Measurements from ENCODE around the gene STS.

DNA sequence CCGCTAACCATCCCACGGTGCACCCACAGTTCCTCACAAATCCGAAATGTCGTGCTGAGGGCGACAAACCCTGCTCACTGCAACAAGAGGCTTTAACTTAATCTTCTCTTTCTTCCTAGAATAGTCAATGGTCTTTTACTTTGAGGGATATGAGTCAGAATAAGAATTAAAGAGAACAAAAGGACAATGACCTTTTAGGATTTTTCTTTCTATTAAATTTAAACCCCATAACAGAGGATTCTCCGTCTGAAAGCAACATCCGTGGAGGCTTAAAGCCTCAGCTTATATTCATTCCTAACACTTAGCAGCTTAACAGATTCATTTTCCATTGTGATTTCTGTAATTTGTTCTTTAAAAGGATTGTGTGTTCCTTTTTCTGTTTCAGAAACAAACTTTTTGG is 45.4 kb downstream of the STS start:
- TF ChIP-seq, protein P1, sequence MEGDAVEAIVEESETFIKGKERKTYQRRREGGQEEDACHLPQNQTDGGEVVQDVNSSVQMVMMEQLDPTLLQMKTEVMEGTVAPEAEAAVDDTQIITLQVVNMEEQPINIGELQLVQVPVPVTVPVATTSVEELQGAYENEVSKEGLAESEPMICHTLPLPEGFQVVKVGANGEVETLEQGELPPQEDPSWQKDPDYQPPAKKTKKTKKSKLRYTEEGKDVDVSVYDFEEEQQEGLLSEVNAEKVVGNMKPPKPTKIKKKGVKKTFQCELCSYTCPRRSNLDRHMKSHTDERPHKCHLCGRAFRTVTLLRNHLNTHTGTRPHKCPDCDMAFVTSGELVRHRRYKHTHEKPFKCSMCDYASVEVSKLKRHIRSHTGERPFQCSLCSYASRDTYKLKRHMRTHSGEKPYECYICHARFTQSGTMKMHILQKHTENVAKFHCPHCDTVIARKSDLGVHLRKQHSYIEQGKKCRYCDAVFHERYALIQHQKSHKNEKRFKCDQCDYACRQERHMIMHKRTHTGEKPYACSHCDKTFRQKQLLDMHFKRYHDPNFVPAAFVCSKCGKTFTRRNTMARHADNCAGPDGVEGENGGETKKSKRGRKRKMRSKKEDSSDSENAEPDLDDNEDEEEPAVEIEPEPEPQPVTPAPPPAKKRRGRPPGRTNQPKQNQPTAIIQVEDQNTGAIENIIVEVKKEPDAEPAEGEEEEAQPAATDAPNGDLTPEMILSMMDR (IDR thresholded peaks at IDR 0.05; ENCODE audit: low read depth, low read length, poor library complexity, severe bottlenecking), result no peak
- no peak for TF ChIP-seq EZH2phosphoT487 (IDR thresholded peaks at IDR 0.05; ENCODE audit: borderline replicate concordance, low read length)

Measured in DOHH2 (cell line).